Astrocyte of the cerebellum (primary cell): ENCODE results near the gene TBC1D5.

ENCODE experiments used
- DNase-seq: peaks from one replicate; pipeline ENCODE4 v3.0.0-alpha.2; 2011; ENCODE audit warnings: low read depth
- H3K4me3 ChIP-seq: 2 replicates; pipeline ENCODE4 v1.5.1; 2011; ENCODE audit warnings: mild to moderate bottlenecking, low read depth, low read length, moderate library complexity
- in situ Hi-C: cut with HindIII; loops from 2 replicates; pipeline ENCODE4 v1.10.0; 2017; ENCODE audit warnings: low sequenced_read_pairs
- TF ChIP-seq, protein P1 (sequence below): IDR thresholded peaks from 2 replicates; pipeline ENCODE4 v1.5.1; 2012; ENCODE audit warnings: low read length, low read depth, moderate library complexity, mild to moderate bottlenecking; ENCODE audit errors: missing control alignments

Gene TBC1D5

DNA sequence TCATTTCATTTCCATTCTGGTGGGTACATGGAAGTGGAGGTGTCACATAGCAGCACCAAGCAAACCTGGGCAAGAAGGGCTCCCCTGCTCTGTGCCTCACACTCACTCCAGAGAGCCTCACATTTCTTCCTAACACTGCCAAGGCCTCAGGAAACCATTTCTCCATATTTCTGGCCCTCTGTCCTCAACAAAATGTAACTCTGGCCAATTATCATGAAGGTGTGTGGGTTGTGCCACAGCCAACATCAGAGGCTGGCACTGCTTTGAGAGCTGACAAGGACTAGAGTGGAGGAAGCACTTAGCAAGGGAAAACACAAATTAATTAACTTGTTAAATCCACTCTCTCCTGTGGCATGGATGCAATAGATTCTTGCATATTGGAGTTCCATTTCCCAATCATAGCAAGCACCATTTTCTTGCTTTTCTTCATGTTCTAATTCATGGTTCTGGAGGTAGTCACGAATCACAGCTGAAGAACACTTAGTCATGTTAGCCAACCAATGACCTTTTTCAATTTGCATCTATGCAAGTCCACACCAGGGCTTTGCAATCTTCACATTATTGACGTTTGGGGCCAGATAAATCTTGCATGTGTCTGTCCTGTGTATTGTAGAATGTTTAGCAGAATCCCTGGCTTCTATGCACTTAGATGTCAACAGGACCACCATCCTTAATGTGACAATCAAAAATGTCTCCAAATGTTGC, 616.5 kb downstream of the TBC1D5 start:
- TF ChIP-seq, protein P1, sequence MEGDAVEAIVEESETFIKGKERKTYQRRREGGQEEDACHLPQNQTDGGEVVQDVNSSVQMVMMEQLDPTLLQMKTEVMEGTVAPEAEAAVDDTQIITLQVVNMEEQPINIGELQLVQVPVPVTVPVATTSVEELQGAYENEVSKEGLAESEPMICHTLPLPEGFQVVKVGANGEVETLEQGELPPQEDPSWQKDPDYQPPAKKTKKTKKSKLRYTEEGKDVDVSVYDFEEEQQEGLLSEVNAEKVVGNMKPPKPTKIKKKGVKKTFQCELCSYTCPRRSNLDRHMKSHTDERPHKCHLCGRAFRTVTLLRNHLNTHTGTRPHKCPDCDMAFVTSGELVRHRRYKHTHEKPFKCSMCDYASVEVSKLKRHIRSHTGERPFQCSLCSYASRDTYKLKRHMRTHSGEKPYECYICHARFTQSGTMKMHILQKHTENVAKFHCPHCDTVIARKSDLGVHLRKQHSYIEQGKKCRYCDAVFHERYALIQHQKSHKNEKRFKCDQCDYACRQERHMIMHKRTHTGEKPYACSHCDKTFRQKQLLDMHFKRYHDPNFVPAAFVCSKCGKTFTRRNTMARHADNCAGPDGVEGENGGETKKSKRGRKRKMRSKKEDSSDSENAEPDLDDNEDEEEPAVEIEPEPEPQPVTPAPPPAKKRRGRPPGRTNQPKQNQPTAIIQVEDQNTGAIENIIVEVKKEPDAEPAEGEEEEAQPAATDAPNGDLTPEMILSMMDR = no peak
- in situ Hi-C loops = no loop called here
- no peak for DNase-seq
- H3K4me3 ChIP-seq = no peak overlapping the region

GRCh38 chr3:17122758-17123157, 619.7 kb downstream of the TBC1D5 start:
- TF ChIP-seq, protein P1 = no peak
- H3K4me3 ChIP-seq = no peak overlapping the region
- in situ Hi-C loops = no loop called here

GRCh38 chr3:17121336-17121735, 621.1 kb downstream of the TBC1D5 start:
- H3K4me3 ChIP-seq = no peak overlapping the region
- DNase-seq = no peak
- TF ChIP-seq, protein P1 = no peak
- in situ Hi-C loops = no loop called here

More at GRCh38 chr3:17122758-17123157, 619.7 kb downstream of the TBC1D5 start:
- no peak for DNase-seq

GRCh38 chr3:17120115-17120514, 622.3 kb downstream of the TBC1D5 start:
- TF ChIP-seq, protein P1 = no peak
- DNase-seq = no peak
- no peak overlapping the region for H3K4me3 ChIP-seq
- in situ Hi-C loops = no loop called here

- H3K4me3 ChIP-seq = no peak overlapping the region
- in situ Hi-C loops = no loop called here
- TF ChIP-seq, protein P1 = no peak
- no peak for DNase-seq
Observed at GRCh38 chr3:17119201-17120072, 623.0 kb downstream of the TBC1D5 start.

DNA sequence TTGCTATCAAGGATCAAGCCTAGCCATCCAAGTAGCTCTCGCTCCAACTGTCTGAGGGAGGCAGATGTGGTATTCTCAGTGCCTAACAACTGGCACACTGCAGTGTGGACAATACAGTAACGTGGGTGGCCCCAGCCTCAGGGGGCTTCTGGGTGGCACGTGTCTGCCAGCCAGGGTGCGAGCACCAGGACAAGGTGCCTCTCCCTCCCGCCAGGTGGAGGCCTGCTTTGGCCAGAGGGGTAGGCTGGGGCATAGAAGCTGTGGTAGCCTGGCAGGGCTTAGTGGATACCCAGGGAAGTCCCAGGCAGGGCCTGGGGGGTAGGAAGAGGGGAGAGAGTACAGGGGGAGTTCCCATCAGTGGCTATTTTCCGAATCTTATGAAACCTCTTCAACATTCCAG, 623.7 kb downstream of the TBC1D5 start:
- in situ Hi-C loops = no loop called here
- DNase-seq = no peak
- no peak overlapping the region for H3K4me3 ChIP-seq
- TF ChIP-seq, protein P1 = no peak
